ENCODE results near the gene SPATA31D1. TPM values are rescaled to one million over a fixed set of nuclear protein-coding genes. Genes with fewer than 3 reads are reported as not detected.

SPATA31D1 gene
- total RNA-seq, 1 experiment from 2014 or later = not detected

GRCh38 chr9:82038897-82039296 is 50.3 kb downstream of the SPATA31D1 start:
- POLR2A ChIA-PET = no interaction called here
- H3K4me3 Mint-ChIP-seq = no peak overlapping the region
- ATAC-seq = no peak
- DNase-seq (ENCODE audit: low spot score) = no peak
- CTCF ChIA-PET = no interaction called here
- H3K27me3 Mint-ChIP-seq (ENCODE audit: low read depth) = no peaks in the 10 kb centered on the region
- no peaks in the 10 kb centered on the region for H3K36me3 Mint-ChIP-seq
- H3K27ac Mint-ChIP-seq = no peak overlapping the region
- no peak for TF ChIP-seq FOXJ3 (CRISPR knock-in tag; IDR thresholded peaks at IDR 0.05; ENCODE audit: borderline replicate concordance)
- no peak for TF ChIP-seq ZNF121 (CRISPR knock-in tag; IDR thresholded peaks at IDR 0.05)
- TF ChIP-seq CREM (CRISPR knock-in tag; IDR thresholded peaks at IDR 0.05) = no peak
- no peak for TF ChIP-seq FOXP4 (CRISPR knock-in tag; IDR thresholded peaks at IDR 0.05)
- TF ChIP-seq MAX (CRISPR knock-in tag; IDR thresholded peaks at IDR 0.05) = no peak
- TF ChIP-seq ZMAT4 (CRISPR knock-in tag; IDR thresholded peaks at IDR 0.05) = no peak
- no peak for TF ChIP-seq ETV6 (CRISPR knock-in tag; IDR thresholded peaks at IDR 0.05)
- no peak for TF ChIP-seq ZNF138 (CRISPR knock-in tag; conservative IDR thresholded peaks at IDR 0.05)
- TF ChIP-seq ZBTB21 (CRISPR knock-in tag; IDR thresholded peaks at IDR 0.05; ENCODE audit: borderline replicate concordance) = no peak
- no peaks in the 10 kb centered on the region for H3K4me1 Mint-ChIP-seq
- H3K9me3 Mint-ChIP-seq = no peaks in the 10 kb centered on the region

Other genes with a start within 250 kb of the SPATA31D1 start
- gene SPATA31D4, start 60.3 kb upstream of the SPATA31D1 start, total RNA-seq (2021) = not detected in 3 replicates
- not detected in 3 replicates for gene SPATA31D3, start 45.3 kb upstream of the SPATA31D1 start, total RNA-seq (2021)

All from WTC11 (cell line).